ENCODE results near the gene PPP2R3A.

- TF ChIP-seq, protein P1, sequence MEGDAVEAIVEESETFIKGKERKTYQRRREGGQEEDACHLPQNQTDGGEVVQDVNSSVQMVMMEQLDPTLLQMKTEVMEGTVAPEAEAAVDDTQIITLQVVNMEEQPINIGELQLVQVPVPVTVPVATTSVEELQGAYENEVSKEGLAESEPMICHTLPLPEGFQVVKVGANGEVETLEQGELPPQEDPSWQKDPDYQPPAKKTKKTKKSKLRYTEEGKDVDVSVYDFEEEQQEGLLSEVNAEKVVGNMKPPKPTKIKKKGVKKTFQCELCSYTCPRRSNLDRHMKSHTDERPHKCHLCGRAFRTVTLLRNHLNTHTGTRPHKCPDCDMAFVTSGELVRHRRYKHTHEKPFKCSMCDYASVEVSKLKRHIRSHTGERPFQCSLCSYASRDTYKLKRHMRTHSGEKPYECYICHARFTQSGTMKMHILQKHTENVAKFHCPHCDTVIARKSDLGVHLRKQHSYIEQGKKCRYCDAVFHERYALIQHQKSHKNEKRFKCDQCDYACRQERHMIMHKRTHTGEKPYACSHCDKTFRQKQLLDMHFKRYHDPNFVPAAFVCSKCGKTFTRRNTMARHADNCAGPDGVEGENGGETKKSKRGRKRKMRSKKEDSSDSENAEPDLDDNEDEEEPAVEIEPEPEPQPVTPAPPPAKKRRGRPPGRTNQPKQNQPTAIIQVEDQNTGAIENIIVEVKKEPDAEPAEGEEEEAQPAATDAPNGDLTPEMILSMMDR (conservative IDR thresholded peaks at IDR 0.05; ENCODE audit: low read depth, low read length), result no peak
- no peak for TF ChIP-seq EZH2 (IDR thresholded peaks at IDR 0.05; ENCODE audit: borderline replicate concordance, low read depth, low read length, poor library complexity, severe bottlenecking)
Measured at GRCh38 chr3:135980343-135980742, 14.8 kb downstream of the PPP2R3A start.

Data from A673 (cell line).